Neural cell (in vitro differentiated cells): ENCODE measurements around the gene SERINC2. TPM values are rescaled to one million over a fixed set of nuclear protein-coding genes. Genes with fewer than 3 reads are reported as not detected.

Experiments used
- H2AFZ ChIP-seq: fragments of 200-600, 300-800 bp; sonication (generic), shearing (Covaris generic); 2 replicates; pipeline ENCODE4 v1.6.0; 2014; ENCODE audit warnings: low read depth, mild to moderate bottlenecking, antibody characterized with exemption, low read length, moderate library complexity
- H3F3A ChIP-seq: fragments of 200-600 bp; shearing (Covaris generic); 2 replicates; pipeline ENCODE4 v1.6.1; 2016; ENCODE audit warnings: mild to moderate bottlenecking, moderate library complexity, mixed read lengths, antibody characterized with exemption, low read length; ENCODE audit not compliant: insufficient read depth, poor library complexity, severe bottlenecking
- H3K27ac ChIP-seq: fragments of 200-600, 300-800 bp; sonication (generic), shearing (Covaris generic); 2 replicates; pipeline ENCODE4 v1.5.1; 2014; ENCODE audit warnings: mild to moderate bottlenecking, low read length, moderate library complexity
- H3K27me3 ChIP-seq: fragments of 300-800, 200-600 bp; sonication (generic), shearing (Covaris generic); 2 replicates; pipeline ENCODE4 v1.6.0; 2014; ENCODE audit warnings: mild to moderate bottlenecking, low read depth, low read length, moderate library complexity; ENCODE audit not compliant: insufficient read depth
- H3K36me3 ChIP-seq: fragments of 300-800, 200-600 bp; sonication (generic), shearing (Covaris generic); 2 replicates; pipeline ENCODE4 v1.5.1; 2014; ENCODE audit warnings: mild to moderate bottlenecking, antibody characterized with exemption, low read length, moderate library complexity; ENCODE audit not compliant: insufficient read depth
- H3K4me2 ChIP-seq: fragments of 300-800, 200-600 bp; sonication (generic), shearing (Covaris generic); 2 replicates; pipeline ENCODE4 v1.6.0; 2014; ENCODE audit warnings: mild to moderate bottlenecking, low read length
- H3K4me3 ChIP-seq: fragments of 300-800, 200-600 bp; sonication (generic), shearing (Covaris generic); 2 replicates; pipeline ENCODE4 v1.5.1; 2014; ENCODE audit warnings: mild to moderate bottlenecking, low read length, moderate library complexity
- H3K79me2 ChIP-seq: fragments of 200-600 bp; shearing (Covaris generic); replicated peaks from 2 replicates; pipeline ENCODE4 v1.6.0; 2014; ENCODE audit warnings: mild to moderate bottlenecking, low read length, moderate library complexity; ENCODE audit not compliant: insufficient read depth
- H3K9ac ChIP-seq: fragments of 300-800, 200-600 bp; sonication (generic), shearing (Covaris generic); 2 replicates; pipeline ENCODE4 v1.6.1; 2016; ENCODE audit warnings: mild to moderate bottlenecking, low read length, mixed read lengths
- H3K9me2 ChIP-seq: fragments of 200-600 bp; shearing (Covaris generic); 2 replicates; pipeline ENCODE4 v1.6.1; 2016; ENCODE audit warnings: mild to moderate bottlenecking, low read length, mixed read lengths; ENCODE audit not compliant: insufficient read depth
- H3K9me3 ChIP-seq: fragments of 200-600, 300-800 bp; sonication (generic), shearing (Covaris generic); 2 replicates; pipeline ENCODE4 v1.6.1; 2016; ENCODE audit warnings: mild to moderate bottlenecking, mixed run types, low read length, moderate library complexity, mixed read lengths
- H4K20me1 ChIP-seq: fragments of 200-600 bp; shearing (Covaris generic); 2 replicates; pipeline ENCODE4 v1.6.1; 2016; ENCODE audit warnings: mild to moderate bottlenecking, mixed run types; ENCODE audit not compliant: insufficient read depth
- EP300 ChIP-seq: fragments of 450-650 bp; conservative IDR thresholded peaks from 2 replicates; pipeline ENCODE4 v1.6.1; 2014; ENCODE audit warnings: antibody characterized with exemption, mild to moderate bottlenecking, moderate library complexity; ENCODE audit not compliant: poor library complexity, severe bottlenecking
- EZH2 ChIP-seq: fragments of 200-600, 300-800 bp; shearing (Covaris generic), sonication (generic); IDR thresholded peaks from 2 replicates; pipeline ENCODE4 v1.6.1; 2014; ENCODE audit warnings: antibody characterized with exemption, low read length, borderline replicate concordance, mild to moderate bottlenecking; ENCODE audit not compliant: insufficient read depth, poor library complexity, severe bottlenecking
- MXI1 ChIP-seq: fragments of 450-650 bp; conservative IDR thresholded peaks from 2 replicates; pipeline ENCODE4 v1.6.1; 2014; ENCODE audit warnings: antibody characterized with exemption, mild to moderate bottlenecking; ENCODE audit not compliant: poor library complexity, severe bottlenecking
- POLR2AphosphoS5 ChIP-seq: IDR thresholded peaks from 2 replicates; pipeline ENCODE4 v1.6.1; 2012
- RAD21 ChIP-seq: fragments of 450-650 bp; conservative IDR thresholded peaks from 2 replicates; pipeline ENCODE4 v1.6.1; 2014; ENCODE audit warnings: antibody characterized with exemption, mild to moderate bottlenecking, moderate library complexity
- SMC3 ChIP-seq: fragments of 450-650 bp; conservative IDR thresholded peaks from 2 replicates; pipeline ENCODE4 v1.6.1; 2014; ENCODE audit warnings: antibody characterized with exemption, mild to moderate bottlenecking, moderate library complexity; ENCODE audit not compliant: poor library complexity
- TAF1 ChIP-seq: IDR thresholded peaks from 2 replicates; pipeline ENCODE4 v1.6.1; 2012; ENCODE audit warnings: low read depth
- polyA plus RNA-seq: library from polyadenylated mRNA; depleted of rRNA; stranded (reverse); fragments of >200 nt; gene quantifications from 2 replicates; pipeline ENCODE4 v1.2.3, GENCODE V29; 2014
- TF ChIP-seq, protein P1 (sequence below): fragments of 450-650 bp; IDR thresholded peaks from 2 replicates; pipeline ENCODE4 v1.5.1; 2014; ENCODE audit warnings: antibody characterized with exemption, mild to moderate bottlenecking, moderate library complexity; ENCODE audit not compliant: poor library complexity, severe bottlenecking
- TF ChIP-seq, protein P2 (sequence below): IDR thresholded peaks from 2 replicates; pipeline ENCODE4 v1.6.1; 2012; ENCODE audit warnings: borderline replicate concordance

SERINC2 gene
- polyA plus RNA-seq, 1 donor from 2014 or later: 8.6 TPM

DNA sequence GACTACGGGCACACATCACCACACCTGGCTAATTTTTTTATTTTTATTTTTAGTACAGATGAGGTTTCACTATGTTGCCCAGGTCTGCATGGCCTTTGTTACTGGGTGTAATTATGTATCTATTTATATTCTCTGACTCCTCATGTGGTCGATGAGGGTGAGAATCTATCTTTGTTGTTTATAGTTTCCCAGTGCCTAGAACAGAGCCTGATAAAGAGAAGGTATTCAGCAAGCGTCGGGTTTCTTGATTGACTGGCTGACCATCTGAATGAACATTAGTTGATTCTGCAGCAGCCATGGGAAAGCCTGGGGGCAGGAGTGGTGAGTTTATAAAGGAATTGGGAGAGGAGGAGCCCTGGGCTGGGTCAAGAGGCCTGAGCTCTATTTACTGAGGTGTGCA is 28.5 kb downstream of the SERINC2 start:
- Histone ChIP-seq H3K79me2 (no peaks in the 10 kb centered on the region), H4K20me1 (no peaks in the 10 kb centered on the region), H3K36me3 (no peaks in the 10 kb centered on the region), H3F3A (no peaks in the 10 kb centered on the region), H3K4me3 (no peak overlapping the region), H2AFZ (no peak overlapping the region), H3K9me2 (no peaks in the 10 kb centered on the region), H3K9me3 (no peaks in the 10 kb centered on the region), H3K9ac (no peak overlapping the region), H3K27me3 (no peaks in the 10 kb centered on the region), H3K27ac (no peak overlapping the region), H3K4me2 (no peak overlapping the region)
- no peak for TF ChIP-seq POLR2AphosphoS5
- TF ChIP-seq, protein P1, sequence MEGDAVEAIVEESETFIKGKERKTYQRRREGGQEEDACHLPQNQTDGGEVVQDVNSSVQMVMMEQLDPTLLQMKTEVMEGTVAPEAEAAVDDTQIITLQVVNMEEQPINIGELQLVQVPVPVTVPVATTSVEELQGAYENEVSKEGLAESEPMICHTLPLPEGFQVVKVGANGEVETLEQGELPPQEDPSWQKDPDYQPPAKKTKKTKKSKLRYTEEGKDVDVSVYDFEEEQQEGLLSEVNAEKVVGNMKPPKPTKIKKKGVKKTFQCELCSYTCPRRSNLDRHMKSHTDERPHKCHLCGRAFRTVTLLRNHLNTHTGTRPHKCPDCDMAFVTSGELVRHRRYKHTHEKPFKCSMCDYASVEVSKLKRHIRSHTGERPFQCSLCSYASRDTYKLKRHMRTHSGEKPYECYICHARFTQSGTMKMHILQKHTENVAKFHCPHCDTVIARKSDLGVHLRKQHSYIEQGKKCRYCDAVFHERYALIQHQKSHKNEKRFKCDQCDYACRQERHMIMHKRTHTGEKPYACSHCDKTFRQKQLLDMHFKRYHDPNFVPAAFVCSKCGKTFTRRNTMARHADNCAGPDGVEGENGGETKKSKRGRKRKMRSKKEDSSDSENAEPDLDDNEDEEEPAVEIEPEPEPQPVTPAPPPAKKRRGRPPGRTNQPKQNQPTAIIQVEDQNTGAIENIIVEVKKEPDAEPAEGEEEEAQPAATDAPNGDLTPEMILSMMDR: no peak
- TF ChIP-seq, protein P2, sequence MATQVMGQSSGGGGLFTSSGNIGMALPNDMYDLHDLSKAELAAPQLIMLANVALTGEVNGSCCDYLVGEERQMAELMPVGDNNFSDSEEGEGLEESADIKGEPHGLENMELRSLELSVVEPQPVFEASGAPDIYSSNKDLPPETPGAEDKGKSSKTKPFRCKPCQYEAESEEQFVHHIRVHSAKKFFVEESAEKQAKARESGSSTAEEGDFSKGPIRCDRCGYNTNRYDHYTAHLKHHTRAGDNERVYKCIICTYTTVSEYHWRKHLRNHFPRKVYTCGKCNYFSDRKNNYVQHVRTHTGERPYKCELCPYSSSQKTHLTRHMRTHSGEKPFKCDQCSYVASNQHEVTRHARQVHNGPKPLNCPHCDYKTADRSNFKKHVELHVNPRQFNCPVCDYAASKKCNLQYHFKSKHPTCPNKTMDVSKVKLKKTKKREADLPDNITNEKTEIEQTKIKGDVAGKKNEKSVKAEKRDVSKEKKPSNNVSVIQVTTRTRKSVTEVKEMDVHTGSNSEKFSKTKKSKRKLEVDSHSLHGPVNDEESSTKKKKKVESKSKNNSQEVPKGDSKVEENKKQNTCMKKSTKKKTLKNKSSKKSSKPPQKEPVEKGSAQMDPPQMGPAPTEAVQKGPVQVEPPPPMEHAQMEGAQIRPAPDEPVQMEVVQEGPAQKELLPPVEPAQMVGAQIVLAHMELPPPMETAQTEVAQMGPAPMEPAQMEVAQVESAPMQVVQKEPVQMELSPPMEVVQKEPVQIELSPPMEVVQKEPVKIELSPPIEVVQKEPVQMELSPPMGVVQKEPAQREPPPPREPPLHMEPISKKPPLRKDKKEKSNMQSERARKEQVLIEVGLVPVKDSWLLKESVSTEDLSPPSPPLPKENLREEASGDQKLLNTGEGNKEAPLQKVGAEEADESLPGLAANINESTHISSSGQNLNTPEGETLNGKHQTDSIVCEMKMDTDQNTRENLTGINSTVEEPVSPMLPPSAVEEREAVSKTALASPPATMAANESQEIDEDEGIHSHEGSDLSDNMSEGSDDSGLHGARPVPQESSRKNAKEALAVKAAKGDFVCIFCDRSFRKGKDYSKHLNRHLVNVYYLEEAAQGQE: no peak
- TF ChIP-seq MXI1: no peak
- no peak for TF ChIP-seq RAD21
- no peak for TF ChIP-seq EP300
- no peak for TF ChIP-seq TAF1
- no peak for TF ChIP-seq EZH2
- no peak for TF ChIP-seq SMC3

DNA sequence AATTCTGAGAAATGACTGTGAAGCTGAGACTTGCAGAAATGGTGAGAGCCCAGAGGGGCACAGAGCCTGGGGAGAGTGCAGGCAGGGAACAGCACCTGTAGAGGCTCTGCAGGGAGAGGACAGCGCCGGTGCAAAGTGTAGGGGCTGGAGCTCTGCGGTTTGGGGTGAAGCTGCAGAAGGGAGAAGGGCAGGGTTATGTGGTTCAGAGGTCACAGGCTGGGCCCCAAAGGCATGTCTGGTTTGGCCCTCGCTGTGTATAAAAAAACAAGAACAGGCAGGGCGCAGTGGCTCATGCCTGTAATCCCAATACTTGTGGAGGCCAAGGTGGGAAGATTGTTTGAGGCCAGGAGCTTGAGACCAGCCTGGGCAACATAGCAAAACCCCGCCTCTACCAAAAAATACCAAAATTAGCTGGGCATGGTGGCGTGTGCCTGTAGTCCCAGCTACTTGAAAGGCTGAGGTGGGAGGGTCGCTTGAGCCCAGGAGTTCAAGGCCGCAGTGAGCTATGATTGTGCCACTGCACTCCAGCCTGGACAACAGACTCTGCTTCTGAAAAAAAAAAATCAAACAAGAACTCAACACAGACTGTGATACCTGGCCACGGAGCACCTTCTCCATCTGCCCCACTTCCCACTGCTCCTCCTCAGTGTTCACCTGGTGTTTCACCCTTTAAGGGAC is 29.1 kb downstream of the SERINC2 start:
- no peaks in the 10 kb centered on the region for H3K9me2 ChIP-seq
- H3K79me2 ChIP-seq: no peaks in the 10 kb centered on the region
- no peak overlapping the region for H3K4me3 ChIP-seq
- no peak overlapping the region for H3K4me2 ChIP-seq
- no peak overlapping the region for H3K9ac ChIP-seq
- TF ChIP-seq RAD21 (no peak), TAF1 (no peak), EP300 (no peak), POLR2AphosphoS5 (no peak), EZH2 (no peak), MXI1 (no peak), SMC3 (no peak)
- TF ChIP-seq, protein P1: no peak
- TF ChIP-seq, protein P2: no peak
- no peaks in the 10 kb centered on the region for H3K36me3 ChIP-seq
- no peaks in the 10 kb centered on the region for H3K27me3 ChIP-seq
- H3F3A ChIP-seq: no peaks in the 10 kb centered on the region
- H2AFZ ChIP-seq: no peak overlapping the region
- no peaks in the 10 kb centered on the region for H3K9me3 ChIP-seq
- H3K27ac ChIP-seq: no peak overlapping the region
- H4K20me1 ChIP-seq: no peaks in the 10 kb centered on the region
